CD4-positive, alpha-beta T cell (primary cell): ENCODE results near the gene HP1BP3. TPM values are rescaled to one million over a fixed set of nuclear protein-coding genes. Genes with fewer than 3 reads are reported as not detected.

Experiments
- ATAC-seq: fragments of 200-7000 bp; cut with Tn5 transposase; one replicate; pipeline ENCODE4 v1.10.0; 2022; ENCODE audit warnings: mild to moderate bottlenecking; ENCODE audit not compliant: poor library complexity
- CTCF ChIA-PET: fragments of 350-600 bp; sonication (Branson Sonifier 250); formaldehyde crosslinking; loops from one replicate; lab custom pipeline; 2021; ENCODE audit warnings: antibody characterized with exemption, inconsistent platforms; lab: Charles Lee
- POLR2A ChIA-PET: fragments of 350-600 bp; sonication (Branson Sonifier 250); formaldehyde crosslinking; loops from one replicate; lab custom pipeline; 2021; ENCODE audit warnings: antibody characterized with exemption, inconsistent platforms; lab: Charles Lee
- DNase-seq, 14 experiments: peaks; one replicate each; pipeline ENCODE4 v3.0.0-alpha.2; 2013 to 2020; ENCODE audit warnings: mixed read lengths in 2 of 14
- H3K27ac ChIP-seq, 2 donors: one replicate each; pipeline versions ENCODE4 v1.5.1 to v1.7.0; 2013; ENCODE audit warnings: low read length in 2 of 2, low read depth in 1 of 2, mild to moderate bottlenecking in 1 of 2
- H3K27me3 ChIP-seq, 2 experiments: 1 replicate in 1 of 2; 2 replicates in 1 of 2; pipeline versions ENCODE4 v1.6.1 to v1.7.0; 2013; ENCODE audit warnings: low read length in 2 of 2, control low read depth in 1 of 2, mild to moderate bottlenecking in 1 of 2, moderate library complexity in 1 of 2; ENCODE audit not compliant: insufficient read depth in 2 of 2, control insufficient read depth in 1 of 2
- H3K36me3 ChIP-seq: one replicate; pipeline ENCODE4 v1.6.1; 2013; ENCODE audit warnings: low read length, control low read depth; ENCODE audit not compliant: insufficient read depth
- H3K4me1 ChIP-seq: one replicate; pipeline ENCODE4 v1.6.1; 2013; ENCODE audit warnings: low read length, control low read depth; ENCODE audit not compliant: insufficient read depth
- H3K4me3 ChIP-seq: one replicate; pipeline ENCODE4 v1.5.1; 2013; ENCODE audit warnings: mild to moderate bottlenecking, low read length, moderate library complexity
- H3K9me3 ChIP-seq, 2 experiments: 1 replicate in 1 of 2; 2 replicates in 1 of 2; pipeline versions ENCODE4 v1.6.1 to v1.7.0; 2013; ENCODE audit warnings: low read length in 2 of 2, mild to moderate bottlenecking in 2 of 2, control low read depth in 1 of 2, moderate library complexity in 1 of 2; ENCODE audit not compliant: control insufficient read depth in 1 of 2, insufficient read depth in 1 of 2
- H3K27ac Mint-ChIP-seq: one replicate; pipeline ENCODE4 v1.8.0; 2020; ENCODE audit warnings: mixed read lengths
- H3K27me3 Mint-ChIP-seq: one replicate; pipeline ENCODE4 v1.8.0; 2021; ENCODE audit warnings: mixed read lengths
- H3K36me3 Mint-ChIP-seq: one replicate; pipeline ENCODE4 v1.8.0; 2021; ENCODE audit warnings: low read depth, mixed read lengths
- H3K4me1 Mint-ChIP-seq: one replicate; pipeline ENCODE4 v1.8.0; 2021; ENCODE audit warnings: low read depth, mixed read lengths
- H3K4me3 Mint-ChIP-seq: one replicate; pipeline ENCODE4 v1.8.0; 2020; ENCODE audit warnings: mild to moderate bottlenecking, mixed read lengths
- H3K9me3 Mint-ChIP-seq: one replicate; pipeline ENCODE4 v1.8.0; 2020; ENCODE audit warnings: mixed read lengths
- CTCF ChIP-seq: fragments of 200-600 bp; IDR thresholded peaks from one replicate; pipeline ENCODE4 v1.8.0; 2022; ENCODE audit warnings: antibody characterized with exemption, mild to moderate bottlenecking
- intact Hi-C, 2 experiments: fragments of 100-400 bp; cut with DNase I in 1 of 2; cut with micrococcal nuclease in 1 of 2; formaldehyde crosslinking; loops; one replicate each; pipeline versions ENCODE4 v1.15.1 to v1.9.0; 2023 to 2025; cut with DNase I, micrococcal nuclease
- total RNA-seq, 174 experiments: library from RNA in 2 of 174; stranded (reverse) in 2 of 174; gene quantifications; one replicate each; pipeline ENCODE4 v1.2.3 and lab custom pipeline; 2021 to 2026

HP1BP3 gene
- total RNA-seq, 2 experiments from 2014 or later = 186 to 191 TPM

- ChIA-PET CTCF (no interaction called here), POLR2A (no interaction called here)
- Histone ChIP-seq H3K27me3 (peaks cover 0 to 4% of the 10 kb centered on the region in 2 experiments), H3K4me3 (no peak overlapping the region), H3K27ac (no peak overlapping the region), H3K4me1 (no peaks in the 10 kb centered on the region), H3K36me3 (no peaks in the 10 kb centered on the region), H3K9me3 (peaks cover 0 to 5% of the 10 kb centered on the region in 2 experiments)
- no peak for TF ChIP-seq CTCF
- intact Hi-C loops = no loop called here
- ATAC-seq (no peak), DNase-seq (no peak)
- Mint-ChIP-seq H3K36me3 (no peaks in the 10 kb centered on the region), H3K27me3 (peaks cover 5% of the 10 kb centered on the region), H3K4me1 (no peaks in the 10 kb centered on the region), H3K27ac (no peak overlapping the region), H3K9me3 (no peaks in the 10 kb centered on the region), H3K4me3 (no peak overlapping the region)
These were observed 79.0 kb downstream of the HP1BP3 start for GRCh38 chr1:20708057-20708456.

- DNase-seq = no peak
- Histone ChIP-seq H3K9me3 (peaks cover 0 to 5% of the 10 kb centered on the region in 2 experiments), H3K27ac (no peak overlapping the region), H3K4me1 (no peaks in the 10 kb centered on the region), H3K27me3 (peaks cover 0 to under 1% of the 10 kb centered on the region in 2 experiments), H3K4me3 (no peak overlapping the region), H3K36me3 (no peaks in the 10 kb centered on the region)
- Mint-ChIP-seq H3K4me1 (no peaks in the 10 kb centered on the region), H3K36me3 (no peaks in the 10 kb centered on the region), H3K4me3 (no peak overlapping the region), H3K27ac (no peak overlapping the region), H3K27me3 (peaks cover 5% of the 10 kb centered on the region), H3K9me3 (no peaks in the 10 kb centered on the region)
- CTCF ChIA-PET = interaction anchor here (0.7 to 1.2 kb wide), 2 partner anchors 10 to 375 kb away, joined by 4 to 5 read pairs; no protein-coding TSS in a partner anchor
- TF ChIP-seq CTCF = no peak
- POLR2A ChIA-PET = no interaction called here
- no peak for ATAC-seq
- intact Hi-C loops = no loop called here
These were observed 80.3 kb downstream of the HP1BP3 start for GRCh38 chr1:20706841-20707240.

- H3K27me3 Mint-ChIP-seq = peaks cover 5% of the 10 kb centered on the region
- no peak overlapping the region for H3K27ac Mint-ChIP-seq
- ChIA-PET CTCF (no interaction called here), POLR2A (no interaction called here)
- no peaks in the 10 kb centered on the region for H3K4me1 ChIP-seq
- no peaks in the 10 kb centered on the region for H3K4me1 Mint-ChIP-seq
- H3K27ac ChIP-seq = no peak overlapping the region
- TF ChIP-seq CTCF = no peak
- H3K27me3 ChIP-seq = no peaks in the 10 kb centered on the region
- peak; percentile 34 for ATAC-seq
- intact Hi-C loops = no loop called here
- peak in 1 of 14 experiments; percentile 18 for DNase-seq
- no peak overlapping the region for H3K4me3 Mint-ChIP-seq
- peaks cover 0 to 5% of the 10 kb centered on the region in 2 experiments for H3K9me3 ChIP-seq
- H3K4me3 ChIP-seq = no peak overlapping the region
- no peaks in the 10 kb centered on the region for H3K36me3 Mint-ChIP-seq
- H3K9me3 Mint-ChIP-seq = no peaks in the 10 kb centered on the region
- no peaks in the 10 kb centered on the region for H3K36me3 ChIP-seq
These were observed 81.8 kb downstream of the HP1BP3 start for GRCh38 chr1:20705203-20705755.
